Endothelial cell of umbilical vein (primary cell): ENCODE measurements around the gene NPIPB6. TPM values are rescaled to one million over a fixed set of nuclear protein-coding genes. Genes with fewer than 3 reads are reported as not detected.

Source experiments
- BruUV-seq: library from RNA; stranded (reverse); fragments of 400-500 nt; replicated peaks from 2 replicates; lab custom pipeline; 2021; lab: Mats Ljungman, UMichigan
- CTCF ChIA-PET: fragments of 300-600, 350-600 bp; sonication (Branson Sonifier 250); formaldehyde crosslinking; loops from one replicate; lab custom pipeline; 2021; ENCODE audit warnings: antibody characterized with exemption, inconsistent platforms; lab: Charles Lee
- POLR2A ChIA-PET: fragments of 300-600, 350-600 bp; sonication (Branson Sonifier 250); formaldehyde crosslinking; loops from one replicate; lab custom pipeline; 2021; ENCODE audit warnings: antibody characterized with exemption, inconsistent platforms; lab: Charles Lee
- DNase-seq: peaks from one replicate; pipeline ENCODE4 v3.0.0-alpha.2; 2011; ENCODE audit warnings: low read depth, low spot score
- FAIRE-seq: peaks from 2 replicates; lab custom pipeline; 2011; peaks lifted over from hg19 to GRCh38; lab: Jason Lieb, UNC
- H2AFZ ChIP-seq: 2 replicates; pipeline ENCODE4 v1.6.0; 2012; ENCODE audit warnings: low read depth, low read length, control low read depth, inconsistent platforms
- H3K27ac ChIP-seq: 2 replicates; pipeline ENCODE4 v1.5.1; 2011; ENCODE audit warnings: low read depth, mild to moderate bottlenecking, control low read depth, low read length, moderate library complexity; ENCODE audit not compliant: insufficient read depth
- H3K27me3 ChIP-seq, 2 experiments: 2 replicates each; pipeline versions ENCODE4 v1.6.0 to v1.6.1; 2011; ENCODE audit warnings: low read length in 2 of 2, mixed read lengths in 1 of 2; ENCODE audit not compliant: control insufficient read depth in 2 of 2, insufficient read depth in 2 of 2
- H3K36me3 ChIP-seq, 2 experiments: 2 replicates in 1 of 2; 3 replicates in 1 of 2; pipeline ENCODE4 v1.5.1; 2011; ENCODE audit warnings: low read length in 2 of 2, mild to moderate bottlenecking in 1 of 2, moderate library complexity in 1 of 2; ENCODE audit not compliant: control insufficient read depth in 2 of 2, insufficient read depth in 2 of 2; ENCODE audit errors: extremely low read depth in 1 of 2
- H3K4me1 ChIP-seq: 3 replicates; pipeline ENCODE4 v1.5.1; 2011; ENCODE audit warnings: mild to moderate bottlenecking, low read length; ENCODE audit not compliant: control insufficient read depth, insufficient read depth; ENCODE audit errors: extremely low read depth
- H3K4me2 ChIP-seq: 2 replicates; pipeline ENCODE4 v1.6.1; 2011; ENCODE audit warnings: low read length, control low read depth, mixed read lengths; ENCODE audit not compliant: insufficient read depth
- H3K4me3 ChIP-seq, 3 experiments: fragments of 200-600 bp in 1 of 3; sonication (generic), shearing (Covaris generic) in 1 of 3; replicated peaks in 1 of 3; 2 replicates each; pipeline ENCODE4 v1.5.1; 2011 to 2016; ENCODE audit warnings: control low read depth in 3 of 3, low read length in 3 of 3, mild to moderate bottlenecking in 2 of 3, inconsistent platforms in 1 of 3, low read depth in 1 of 3, moderate library complexity in 1 of 3; ENCODE audit not compliant: insufficient read depth in 1 of 3
- H3K79me2 ChIP-seq: 2 replicates; pipeline ENCODE4 v1.6.0; 2012; ENCODE audit warnings: low read length, inconsistent platforms; ENCODE audit not compliant: control insufficient read depth, insufficient read depth
- H3K9ac ChIP-seq: replicated peaks from 2 replicates; pipeline ENCODE3; 2011; ENCODE audit warnings: low read length, control low read depth; ENCODE audit not compliant: insufficient read depth; ENCODE audit errors: extremely low read depth
- H3K9me1 ChIP-seq: replicated peaks from 3 replicates; pipeline ENCODE4 v1.6.0; 2011; ENCODE audit warnings: mild to moderate bottlenecking, low read length; ENCODE audit not compliant: control insufficient read depth, insufficient read depth; ENCODE audit errors: extremely low read depth
- H3K9me3 ChIP-seq: replicated peaks from 2 replicates; pipeline ENCODE4 v1.5.1; 2012; ENCODE audit warnings: low read length, inconsistent platforms; ENCODE audit not compliant: control insufficient read depth, insufficient read depth
- H4K20me1 ChIP-seq: replicated peaks from 2 replicates; pipeline ENCODE3; 2011; ENCODE audit warnings: mild to moderate bottlenecking, low read length; ENCODE audit not compliant: control insufficient read depth, insufficient read depth; ENCODE audit errors: extremely low read depth
- CTCF ChIP-seq, 2 donors: IDR thresholded peaks; 1 replicate in 1 of 2; 2 replicates in 1 of 2; pipeline ENCODE4 v1.5.1; 2011; ENCODE audit warnings: low read length in 2 of 2, mild to moderate bottlenecking in 2 of 2, moderate library complexity in 2 of 2, control low read depth in 1 of 2, inconsistent platforms in 1 of 2, low read depth in 1 of 2; ENCODE audit not compliant: insufficient read depth in 1 of 2; ENCODE audit errors: extremely low read depth in 1 of 2
- EZH2 ChIP-seq: IDR thresholded peaks from 2 replicates; pipeline ENCODE4 v1.6.1; 2012; ENCODE audit warnings: borderline replicate concordance, low read depth, mild to moderate bottlenecking, moderate library complexity, low read length, inconsistent platforms; ENCODE audit not compliant: severe bottlenecking
- FOS ChIP-seq: IDR thresholded peaks from 2 replicates; pipeline ENCODE4 v1.6.1; 2011; ENCODE audit warnings: mild to moderate bottlenecking, low read length, moderate library complexity, borderline replicate concordance; ENCODE audit not compliant: insufficient read depth
- GATA2 ChIP-seq: IDR thresholded peaks from 2 replicates; pipeline ENCODE4 v1.7.0; 2011; ENCODE audit warnings: low read depth, mild to moderate bottlenecking, moderate library complexity, mixed read lengths, low read length; ENCODE audit not compliant: insufficient read length, insufficient read depth
- JUN ChIP-seq: IDR thresholded peaks from 2 replicates; pipeline ENCODE4 v1.6.1; 2011; ENCODE audit warnings: borderline replicate concordance, low read depth; ENCODE audit not compliant: insufficient read length, insufficient read depth
- MAX ChIP-seq: IDR thresholded peaks from 2 replicates; pipeline ENCODE4 v1.6.1; 2011; ENCODE audit not compliant: insufficient read depth, insufficient read length
- MYC ChIP-seq: IDR thresholded peaks from one replicate; pipeline ENCODE4 v1.6.1; 2011; ENCODE audit warnings: mild to moderate bottlenecking, low read depth, low read length
- POLR2A ChIP-seq: IDR thresholded peaks from 2 replicates; pipeline ENCODE4 v1.6.1; 2012; ENCODE audit warnings: low read depth, mild to moderate bottlenecking, control low read depth, low read length
- POLR2AphosphoS5 ChIP-seq: IDR thresholded peaks from 2 replicates; pipeline ENCODE4 v1.6.1; 2012; ENCODE audit warnings: low read depth, mild to moderate bottlenecking, control low read depth, low read length, moderate library complexity; ENCODE audit not compliant: insufficient read depth
- dilution Hi-C: fragments of 300-500 bp; cut with MboI; formaldehyde crosslinking; loops from one replicate; pipeline ENCODE4 v1.15.0; 2019; ENCODE audit warnings: low sequenced_read_pairs; ENCODE audit not compliant: extremely low pct_ligation_motif_present
- intact Hi-C: fragments of 100-400 bp; cut with micrococcal nuclease; formaldehyde crosslinking; loops from one replicate; pipeline ENCODE4 v1.10.0; 2022
- polyA plus RNA-seq, 4 experiments: library from polyadenylated mRNA; depleted of rRNA in 3 of 4; stranded (reverse) in 3 of 4; unstranded in 1 of 4; fragments of >200 nt; gene quantifications; 2 replicates each; pipeline versions ENCODE4 v1.2.1 to v1.2.3, GENCODE V29; 2011 to 2012; ENCODE audit warnings: missing spikeins in 1 of 4
- total RNA-seq: library from RNA; stranded (reverse); gene quantifications from 2 replicates; pipeline ENCODE4 v1.2.3, GENCODE V29; 2021

Gene NPIPB6
- total and polyA plus RNA-seq, 2 donors (not counting 3 experiments of a cell fraction or from before 2014, with no cell fraction given): 5.0 TPM; not detected in 1

GRCh38 chr16:28320741-28321140 is 42.6 kb downstream of the NPIPB6 start:
- DNase-seq (no peak), FAIRE-seq (no peak)
- TF ChIP-seq POLR2AphosphoS5: no peak
- no peak for TF ChIP-seq EZH2
- no peak for TF ChIP-seq GATA2
- TF ChIP-seq CTCF (IDR thresholded peaks at IDR 0.05; ENCODE audit: extremely low read depth in 1 of 2, insufficient read depth in 1 of 2, low read depth in 1 of 2, low read length in 2 of 2): no peak
- TF ChIP-seq MAX: no peak
- no peak for TF ChIP-seq MYC
- no peak for TF ChIP-seq FOS
- no peak for TF ChIP-seq POLR2A
- no peak for TF ChIP-seq JUN
- H3K4me3 ChIP-seq: no peak overlapping the region
- no peak overlapping the region for H3K9ac ChIP-seq
- no peak overlapping the region for H2AFZ ChIP-seq
- BruUV-seq: no TSS peak
- POLR2A ChIA-PET: no interaction called here
- H3K9me3 ChIP-seq: no peaks in the 10 kb centered on the region
- intact Hi-C loops: loop anchor here (5.0 kb wide), 1 partner anchor 297 kb away; no protein-coding TSS in a partner anchor
- H4K20me1 ChIP-seq: no peaks in the 10 kb centered on the region
- no peaks in the 10 kb centered on the region for H3K27me3 ChIP-seq
- H3K9me1 ChIP-seq: no peaks in the 10 kb centered on the region
- dilution Hi-C loops: no loop called here
- H3K27ac ChIP-seq: no peak overlapping the region
- CTCF ChIA-PET: interaction anchor here (1.2 to 1.4 kb wide), 4 partner anchors 9 to 46 kb away, joined by 5 to 11 read pairs (median 10); no protein-coding TSS in a partner anchor
- no peaks in the 10 kb centered on the region for H3K36me3 ChIP-seq
- H3K79me2 ChIP-seq: no peaks in the 10 kb centered on the region
- no peaks in the 10 kb centered on the region for H3K4me1 ChIP-seq
- H3K4me2 ChIP-seq: no peak overlapping the region
